ENCODE results near the gene ERG.

DNA sequence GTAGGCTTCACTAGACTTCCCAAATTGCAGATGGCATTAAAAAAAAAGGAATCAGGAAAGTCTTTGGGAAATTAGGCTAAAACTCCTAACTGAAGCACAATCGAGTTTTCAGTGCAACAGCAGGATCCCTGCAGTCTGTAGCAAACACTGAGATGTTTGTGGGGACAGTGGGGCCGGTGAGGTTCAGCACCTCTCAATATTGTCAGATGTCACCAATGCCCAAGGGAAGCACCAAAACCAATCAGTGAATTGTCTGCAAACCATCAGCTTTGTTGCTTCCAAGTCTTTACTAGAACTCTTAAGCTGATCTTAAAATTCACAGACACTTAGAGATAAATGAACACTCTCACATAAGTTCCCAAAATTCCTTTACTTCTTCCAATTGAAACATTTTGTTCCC lies 2.6 kb downstream of the ERG start:
- TF ChIP-seq CHD2 (IDR thresholded peaks at IDR 0.05; ENCODE audit: low read length, partially characterized antibody), result no peak
- TF ChIP-seq POLR2AphosphoS2 (conservative IDR thresholded peaks at IDR 0.05; ENCODE audit: low read length), result no peak
- TF ChIP-seq, protein P1, sequence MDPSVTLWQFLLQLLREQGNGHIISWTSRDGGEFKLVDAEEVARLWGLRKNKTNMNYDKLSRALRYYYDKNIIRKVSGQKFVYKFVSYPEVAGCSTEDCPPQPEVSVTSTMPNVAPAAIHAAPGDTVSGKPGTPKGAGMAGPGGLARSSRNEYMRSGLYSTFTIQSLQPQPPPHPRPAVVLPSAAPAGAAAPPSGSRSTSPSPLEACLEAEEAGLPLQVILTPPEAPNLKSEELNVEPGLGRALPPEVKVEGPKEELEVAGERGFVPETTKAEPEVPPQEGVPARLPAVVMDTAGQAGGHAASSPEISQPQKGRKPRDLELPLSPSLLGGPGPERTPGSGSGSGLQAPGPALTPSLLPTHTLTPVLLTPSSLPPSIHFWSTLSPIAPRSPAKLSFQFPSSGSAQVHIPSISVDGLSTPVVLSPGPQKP (IDR thresholded peaks at IDR 0.05; ENCODE audit: low read depth, low read length), result no peak
- TF ChIP-seq, protein P2, sequence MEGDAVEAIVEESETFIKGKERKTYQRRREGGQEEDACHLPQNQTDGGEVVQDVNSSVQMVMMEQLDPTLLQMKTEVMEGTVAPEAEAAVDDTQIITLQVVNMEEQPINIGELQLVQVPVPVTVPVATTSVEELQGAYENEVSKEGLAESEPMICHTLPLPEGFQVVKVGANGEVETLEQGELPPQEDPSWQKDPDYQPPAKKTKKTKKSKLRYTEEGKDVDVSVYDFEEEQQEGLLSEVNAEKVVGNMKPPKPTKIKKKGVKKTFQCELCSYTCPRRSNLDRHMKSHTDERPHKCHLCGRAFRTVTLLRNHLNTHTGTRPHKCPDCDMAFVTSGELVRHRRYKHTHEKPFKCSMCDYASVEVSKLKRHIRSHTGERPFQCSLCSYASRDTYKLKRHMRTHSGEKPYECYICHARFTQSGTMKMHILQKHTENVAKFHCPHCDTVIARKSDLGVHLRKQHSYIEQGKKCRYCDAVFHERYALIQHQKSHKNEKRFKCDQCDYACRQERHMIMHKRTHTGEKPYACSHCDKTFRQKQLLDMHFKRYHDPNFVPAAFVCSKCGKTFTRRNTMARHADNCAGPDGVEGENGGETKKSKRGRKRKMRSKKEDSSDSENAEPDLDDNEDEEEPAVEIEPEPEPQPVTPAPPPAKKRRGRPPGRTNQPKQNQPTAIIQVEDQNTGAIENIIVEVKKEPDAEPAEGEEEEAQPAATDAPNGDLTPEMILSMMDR (IDR thresholded peaks at IDR 0.05), result no peak
- no peak for TF ChIP-seq POLR2A (IDR thresholded peaks at IDR 0.05; ENCODE audit: low read length)
- TF ChIP-seq GATA3 (IDR thresholded peaks at IDR 0.05; ENCODE audit: borderline replicate concordance), result no peak
- no peak for TF ChIP-seq EP300 (IDR thresholded peaks at IDR 0.05)
- TF ChIP-seq, protein P3, sequence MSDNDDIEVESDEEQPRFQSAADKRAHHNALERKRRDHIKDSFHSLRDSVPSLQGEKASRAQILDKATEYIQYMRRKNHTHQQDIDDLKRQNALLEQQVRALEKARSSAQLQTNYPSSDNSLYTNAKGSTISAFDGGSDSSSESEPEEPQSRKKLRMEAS (IDR thresholded peaks at IDR 0.05), result no peak
- TF ChIP-seq MAFK (IDR thresholded peaks at IDR 0.05; ENCODE audit: partially characterized antibody), result no peak
- no peak for TF ChIP-seq EHF (CRISPR knock-in tag; IDR thresholded peaks at IDR 0.05)
- no peak for TF ChIP-seq FOSB (CRISPR knock-in tag; IDR thresholded peaks at IDR 0.05)

Measured in A549 (cell line).